SK-N-SH treated with all-trans-retinoic acid at 6 μM for 48 hours (cell line): ENCODE results near the gene JPT2.
A peak's percentile ranks its signal among the peaks of the same experiment; 100 is the strongest.

ENCODE experiments used
- ATAC-seq: fragments of 200-7000 bp; cut with Tn5 transposase; 3 replicates; pipeline ENCODE4 v1.9.1; 2020; ENCODE audit warnings: mild to moderate bottlenecking, moderate library complexity
- ARNTL ChIP-seq: fragments of 450-650 bp; formaldehyde crosslinking; IDR thresholded peaks from 2 replicates; pipeline ENCODE4 v1.5.0; 2020; ENCODE audit warnings: low read depth, mild to moderate bottlenecking, moderate library complexity, borderline replicate concordance
- BACH2 ChIP-seq: fragments of 250-450 bp; sonication (Bioruptor Pico); IDR thresholded peaks from 2 replicates; pipeline ENCODE4 v1.9.0; 2021; ENCODE audit warnings: mild to moderate bottlenecking, borderline replicate concordance
- CSDC2 ChIP-seq: fragments of 250-450 bp; sonication (Bioruptor Pico); IDR thresholded peaks from 2 replicates; pipeline ENCODE4 v1.5.0; 2020; ENCODE audit warnings: mild to moderate bottlenecking, moderate library complexity
- ESRRG ChIP-seq: fragments of 250-450 bp; sonication (Bioruptor Pico); IDR thresholded peaks from 2 replicates; pipeline ENCODE4 v1.6.1; 2021; ENCODE audit warnings: mild to moderate bottlenecking
- GLIS3 ChIP-seq: fragments of 250-450 bp; sonication (Bioruptor Pico); IDR thresholded peaks from 2 replicates; pipeline ENCODE4 v1.5.0; 2020; ENCODE audit warnings: mild to moderate bottlenecking, moderate library complexity
- ISL1 ChIP-seq: fragments of 250-450 bp; sonication (Bioruptor Pico); IDR thresholded peaks from 2 replicates; pipeline ENCODE4 v2.1.2; 2022; ENCODE audit warnings: mild to moderate bottlenecking, moderate library complexity
- OSR1 ChIP-seq: fragments of 250-450 bp; sonication (Bioruptor Pico); IDR thresholded peaks from 2 replicates; pipeline ENCODE4 v1.8.0; 2022; ENCODE audit warnings: moderate library complexity, mild to moderate bottlenecking, inconsistent platforms
- PPARA ChIP-seq: fragments of 250-450 bp; sonication (Bioruptor Pico); IDR thresholded peaks from 2 replicates; pipeline ENCODE4 v1.5.0; 2020; ENCODE audit warnings: mild to moderate bottlenecking, borderline replicate concordance
- RARB ChIP-seq: fragments of 250-450 bp; sonication (Bioruptor Pico); IDR thresholded peaks from 2 replicates; pipeline ENCODE4 v1.8.0; 2021; ENCODE audit warnings: mild to moderate bottlenecking, moderate library complexity
- SNAI2 ChIP-seq: fragments of 250-450 bp; sonication (Bioruptor Pico); IDR thresholded peaks from 2 replicates; pipeline ENCODE4 v1.5.0; 2020; ENCODE audit warnings: mild to moderate bottlenecking, moderate library complexity
- TCF4 ChIP-seq: fragments of 250-450 bp; sonication (Bioruptor Pico); IDR thresholded peaks from 2 replicates; pipeline ENCODE4 v1.8.0; 2021; ENCODE audit warnings: mild to moderate bottlenecking, moderate library complexity, borderline replicate concordance
- TOX ChIP-seq: fragments of 250-450 bp; sonication (Bioruptor Pico); IDR thresholded peaks from 2 replicates; pipeline ENCODE4 v1.8.0; 2021; ENCODE audit warnings: mild to moderate bottlenecking, moderate library complexity, borderline replicate concordance
- ZC3H10 ChIP-seq: fragments of 250-450 bp; sonication (Bioruptor Pico); IDR thresholded peaks from 2 replicates; pipeline ENCODE4 v1.5.1; 2021; ENCODE audit warnings: mild to moderate bottlenecking, moderate library complexity
- ZFP3 ChIP-seq: fragments of 250-450 bp; sonication (Bioruptor Pico); IDR thresholded peaks from 2 replicates; pipeline ENCODE4 v1.5.0; 2020; ENCODE audit warnings: mild to moderate bottlenecking, moderate library complexity
- ZFP30 ChIP-seq: fragments of 450-650 bp; formaldehyde crosslinking; IDR thresholded peaks from 2 replicates; pipeline ENCODE4 v1.5.0; 2022; ENCODE audit warnings: mild to moderate bottlenecking, moderate library complexity
- ZNF565 ChIP-seq: fragments of 450-650 bp; formaldehyde crosslinking; conservative IDR thresholded peaks from 2 replicates; pipeline ENCODE4 v1.5.0; 2020; ENCODE audit warnings: low read depth, mild to moderate bottlenecking, moderate library complexity
- ZNF70 ChIP-seq: fragments of 450-650 bp; formaldehyde crosslinking; IDR thresholded peaks from 2 replicates; pipeline ENCODE4 v1.5.0; 2020; ENCODE audit warnings: mild to moderate bottlenecking, moderate library complexity
- TF ChIP-seq, protein P1 (sequence below): fragments of 250-450 bp; sonication (Bioruptor Pico); IDR thresholded peaks from 2 replicates; pipeline ENCODE4 v1.8.0; 2021; ENCODE audit warnings: low read depth, mild to moderate bottlenecking, moderate library complexity, borderline replicate concordance
- TF ChIP-seq, protein P2 (sequence below): fragments of 250-450 bp; sonication (Bioruptor Pico); IDR thresholded peaks from 2 replicates; pipeline ENCODE4 v1.5.1; 2021; ENCODE audit warnings: mild to moderate bottlenecking, moderate library complexity
- TF ChIP-seq, protein P3 (sequence below): fragments of 250-450 bp; sonication (Bioruptor Pico); IDR thresholded peaks from 2 replicates; pipeline ENCODE4 v1.8.0; 2020; ENCODE audit warnings: mild to moderate bottlenecking, moderate library complexity, borderline replicate concordance
- TF ChIP-seq, protein P4 (sequence below): fragments of 250-450 bp; sonication (Bioruptor Pico); IDR thresholded peaks from 2 replicates; pipeline ENCODE4 v1.5.0; 2020; ENCODE audit warnings: mild to moderate bottlenecking, moderate library complexity

The JPT2 gene

DNA sequence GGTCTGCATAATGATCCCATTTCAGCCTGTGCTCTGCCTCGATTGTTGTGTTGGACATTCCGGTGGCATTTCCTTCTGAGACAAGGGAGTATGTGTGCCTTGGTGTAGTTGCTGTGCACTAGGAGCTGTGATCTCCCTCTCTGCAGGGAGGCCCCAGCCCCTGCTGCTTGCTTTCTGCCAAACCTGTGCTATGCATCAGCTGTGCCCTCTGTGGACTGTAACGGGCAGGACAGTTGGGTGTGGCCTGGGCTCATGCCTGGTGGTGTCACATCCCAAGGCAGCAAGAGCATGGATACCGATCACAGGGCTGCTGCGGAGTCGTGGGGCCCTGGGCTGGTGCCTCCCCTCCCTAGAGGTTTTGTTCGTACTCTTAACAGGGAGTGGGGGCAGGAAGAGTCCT lies 3.8 kb upstream of the JPT2 start:
- TF ChIP-seq, protein P1, sequence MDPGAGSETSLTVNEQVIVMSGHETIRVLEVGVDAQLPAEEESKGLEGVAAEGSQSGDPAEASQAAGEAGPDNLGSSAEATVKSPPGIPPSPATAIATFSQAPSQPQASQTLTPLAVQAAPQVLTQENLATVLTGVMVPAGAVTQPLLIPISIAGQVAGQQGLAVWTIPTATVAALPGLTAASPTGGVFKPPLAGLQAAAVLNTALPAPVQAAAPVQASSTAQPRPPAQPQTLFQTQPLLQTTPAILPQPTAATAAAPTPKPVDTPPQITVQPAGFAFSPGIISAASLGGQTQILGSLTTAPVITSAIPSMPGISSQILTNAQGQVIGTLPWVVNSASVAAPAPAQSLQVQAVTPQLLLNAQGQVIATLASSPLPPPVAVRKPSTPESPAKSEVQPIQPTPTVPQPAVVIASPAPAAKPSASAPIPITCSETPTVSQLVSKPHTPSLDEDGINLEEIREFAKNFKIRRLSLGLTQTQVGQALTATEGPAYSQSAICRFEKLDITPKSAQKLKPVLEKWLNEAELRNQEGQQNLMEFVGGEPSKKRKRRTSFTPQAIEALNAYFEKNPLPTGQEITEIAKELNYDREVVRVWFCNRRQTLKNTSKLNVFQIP (CRISPR knock-in tag) = no peak
- TF ChIP-seq, protein P2, sequence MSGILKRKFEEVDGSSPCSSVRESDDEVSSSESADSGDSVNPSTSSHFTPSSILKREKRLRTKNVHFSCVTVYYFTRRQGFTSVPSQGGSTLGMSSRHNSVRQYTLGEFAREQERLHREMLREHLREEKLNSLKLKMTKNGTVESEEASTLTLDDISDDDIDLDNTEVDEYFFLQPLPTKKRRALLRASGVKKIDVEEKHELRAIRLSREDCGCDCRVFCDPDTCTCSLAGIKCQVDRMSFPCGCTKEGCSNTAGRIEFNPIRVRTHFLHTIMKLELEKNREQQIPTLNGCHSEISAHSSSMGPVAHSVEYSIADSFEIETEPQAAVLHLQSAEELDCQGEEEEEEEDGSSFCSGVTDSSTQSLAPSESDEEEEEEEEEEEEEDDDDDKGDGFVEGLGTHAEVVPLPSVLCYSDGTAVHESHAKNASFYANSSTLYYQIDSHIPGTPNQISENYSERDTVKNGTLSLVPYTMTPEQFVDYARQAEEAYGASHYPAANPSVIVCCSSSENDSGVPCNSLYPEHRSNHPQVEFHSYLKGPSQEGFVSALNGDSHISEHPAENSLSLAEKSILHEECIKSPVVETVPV (CRISPR knock-in tag) = no peak
- TF ChIP-seq GLIS3 (CRISPR knock-in tag) (no peak), ISL1 (CRISPR knock-in tag) (no peak), OSR1 (CRISPR knock-in tag) (no peak), TOX (no peak), ZFP30 (no peak), TCF4 (CRISPR knock-in tag) (no peak), ZNF565 (no peak), BACH2 (no peak), ZC3H10 (no peak), PPARA (no peak), ZFP3 (CRISPR knock-in tag) (no peak), ZNF70 (CRISPR knock-in tag) (no peak), ESRRG (CRISPR knock-in tag) (no peak), SNAI2 (CRISPR knock-in tag) (no peak), ARNTL (no peak), RARB (no peak)
- TF ChIP-seq, protein P3, sequence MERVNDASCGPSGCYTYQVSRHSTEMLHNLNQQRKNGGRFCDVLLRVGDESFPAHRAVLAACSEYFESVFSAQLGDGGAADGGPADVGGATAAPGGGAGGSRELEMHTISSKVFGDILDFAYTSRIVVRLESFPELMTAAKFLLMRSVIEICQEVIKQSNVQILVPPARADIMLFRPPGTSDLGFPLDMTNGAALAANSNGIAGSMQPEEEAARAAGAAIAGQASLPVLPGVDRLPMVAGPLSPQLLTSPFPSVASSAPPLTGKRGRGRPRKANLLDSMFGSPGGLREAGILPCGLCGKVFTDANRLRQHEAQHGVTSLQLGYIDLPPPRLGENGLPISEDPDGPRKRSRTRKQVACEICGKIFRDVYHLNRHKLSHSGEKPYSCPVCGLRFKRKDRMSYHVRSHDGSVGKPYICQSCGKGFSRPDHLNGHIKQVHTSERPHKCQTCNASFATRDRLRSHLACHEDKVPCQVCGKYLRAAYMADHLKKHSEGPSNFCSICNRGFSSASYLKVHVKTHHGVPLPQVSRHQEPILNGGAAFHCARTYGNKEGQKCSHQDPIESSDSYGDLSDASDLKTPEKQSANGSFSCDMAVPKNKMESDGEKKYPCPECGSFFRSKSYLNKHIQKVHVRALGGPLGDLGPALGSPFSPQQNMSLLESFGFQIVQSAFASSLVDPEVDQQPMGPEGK (CRISPR knock-in tag) = no peak

DNA sequence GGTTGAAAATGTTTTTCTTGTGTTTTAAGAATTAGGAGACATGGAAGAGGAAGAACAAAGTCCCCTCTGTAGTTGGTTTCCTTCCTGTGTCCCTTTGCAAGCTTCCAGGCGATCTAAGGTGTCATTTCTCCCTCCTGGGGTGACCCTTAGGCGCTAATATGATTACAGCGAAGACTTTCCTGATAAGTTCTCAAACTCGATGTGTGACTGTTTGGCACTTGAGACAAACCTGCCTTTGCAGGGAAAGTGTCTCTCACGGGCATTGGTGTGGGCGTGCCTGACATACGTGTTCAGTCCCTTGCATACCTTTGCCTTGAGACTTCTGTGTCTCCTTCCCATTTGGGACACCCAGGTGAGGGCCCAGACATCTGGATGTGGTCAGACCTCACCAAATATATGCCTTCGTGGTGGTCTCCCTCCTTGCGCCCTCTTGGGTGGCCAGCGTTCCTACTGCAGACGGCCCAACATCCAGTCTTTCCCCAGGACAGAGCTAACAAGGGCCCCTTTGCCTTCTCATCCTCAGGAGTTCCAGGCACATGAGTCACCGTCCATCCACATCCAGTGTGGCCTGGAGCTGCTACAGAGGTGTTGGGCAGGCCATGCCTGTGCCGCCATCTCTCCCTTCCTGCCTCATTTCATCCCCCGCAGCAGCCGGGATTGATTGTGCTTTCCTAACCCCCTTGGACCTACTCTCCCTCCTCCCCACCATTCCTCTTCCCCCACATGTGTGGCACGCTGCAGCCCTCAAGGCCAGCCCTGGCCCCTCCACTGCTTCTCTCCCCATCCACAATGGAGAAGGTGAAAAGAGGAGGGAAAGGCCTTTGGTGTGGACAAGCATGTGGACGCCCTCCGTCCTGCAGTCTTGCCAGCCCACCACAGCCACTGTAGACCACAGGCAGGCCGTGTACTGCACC lies 3.1 kb upstream of the JPT2 start:
- ATAC-seq = peak; percentile 47
- TF ChIP-seq ZNF70 (CRISPR knock-in tag) (no peak), CSDC2 (CRISPR knock-in tag) (no peak), ESRRG (CRISPR knock-in tag) (no peak), TOX (no peak), PPARA (no peak), BACH2 (no peak), ZFP3 (CRISPR knock-in tag) (no peak), RARB (no peak), TCF4 (CRISPR knock-in tag) (no peak)
- TF ChIP-seq, protein P4, sequence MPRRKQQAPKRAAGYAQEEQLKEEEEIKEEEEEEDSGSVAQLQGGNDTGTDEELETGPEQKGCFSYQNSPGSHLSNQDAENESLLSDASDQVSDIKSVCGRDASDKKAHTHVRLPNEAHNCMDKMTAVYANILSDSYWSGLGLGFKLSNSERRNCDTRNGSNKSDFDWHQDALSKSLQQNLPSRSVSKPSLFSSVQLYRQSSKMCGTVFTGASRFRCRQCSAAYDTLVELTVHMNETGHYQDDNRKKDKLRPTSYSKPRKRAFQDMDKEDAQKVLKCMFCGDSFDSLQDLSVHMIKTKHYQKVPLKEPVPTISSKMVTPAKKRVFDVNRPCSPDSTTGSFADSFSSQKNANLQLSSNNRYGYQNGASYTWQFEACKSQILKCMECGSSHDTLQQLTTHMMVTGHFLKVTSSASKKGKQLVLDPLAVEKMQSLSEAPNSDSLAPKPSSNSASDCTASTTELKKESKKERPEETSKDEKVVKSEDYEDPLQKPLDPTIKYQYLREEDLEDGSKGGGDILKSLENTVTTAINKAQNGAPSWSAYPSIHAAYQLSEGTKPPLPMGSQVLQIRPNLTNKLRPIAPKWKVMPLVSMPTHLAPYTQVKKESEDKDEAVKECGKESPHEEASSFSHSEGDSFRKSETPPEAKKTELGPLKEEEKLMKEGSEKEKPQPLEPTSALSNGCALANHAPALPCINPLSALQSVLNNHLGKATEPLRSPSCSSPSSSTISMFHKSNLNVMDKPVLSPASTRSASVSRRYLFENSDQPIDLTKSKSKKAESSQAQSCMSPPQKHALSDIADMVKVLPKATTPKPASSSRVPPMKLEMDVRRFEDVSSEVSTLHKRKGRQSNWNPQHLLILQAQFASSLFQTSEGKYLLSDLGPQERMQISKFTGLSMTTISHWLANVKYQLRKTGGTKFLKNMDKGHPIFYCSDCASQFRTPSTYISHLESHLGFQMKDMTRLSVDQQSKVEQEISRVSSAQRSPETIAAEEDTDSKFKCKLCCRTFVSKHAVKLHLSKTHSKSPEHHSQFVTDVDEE (CRISPR knock-in tag) = no peak

More for the DNA sequence above, 3.8 kb upstream of the JPT2 start:
- no peak for ATAC-seq

DNA sequence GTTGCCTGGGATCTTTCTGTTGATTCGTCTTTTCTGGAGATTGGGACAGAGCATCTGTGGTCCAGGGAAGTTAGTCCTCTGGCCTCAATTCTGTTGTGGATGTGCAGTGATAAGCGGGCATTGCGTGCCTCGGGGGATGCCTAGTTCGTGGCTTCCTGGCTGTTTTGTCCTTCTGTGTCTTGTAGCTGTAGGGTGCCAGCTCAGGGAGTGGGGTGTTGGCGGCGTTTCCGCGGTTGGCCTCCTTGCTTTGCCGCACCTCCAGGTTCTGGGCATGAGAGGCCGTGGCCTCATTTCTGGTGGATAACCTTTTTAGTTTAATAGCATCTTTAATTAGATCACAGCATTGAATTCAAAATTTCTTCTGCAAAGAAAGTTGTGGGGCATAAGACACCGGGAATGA lies 1.4 kb upstream of the JPT2 start:
- TF ChIP-seq, protein P4 (CRISPR knock-in tag) = no peak
- TF ChIP-seq PPARA = no peak
- TF ChIP-seq ZFP30 = no peak
- TF ChIP-seq ZFP3 (CRISPR knock-in tag) = no peak
- TF ChIP-seq, protein P3 (CRISPR knock-in tag) = no peak
- no peak for TF ChIP-seq CSDC2 (CRISPR knock-in tag)
- TF ChIP-seq TOX = no peak
- TF ChIP-seq OSR1 (CRISPR knock-in tag) = no peak
- TF ChIP-seq BACH2 = no peak
- TF ChIP-seq ZC3H10 = no peak
- TF ChIP-seq ESRRG (CRISPR knock-in tag) = no peak
- no peak for TF ChIP-seq ZNF70 (CRISPR knock-in tag)
- TF ChIP-seq, all 23 proteins: peak for 0
- ATAC-seq = no peak
